NT2/D1 (cell line): ENCODE measurements around the gene ELP4.

Experiments used
- DNase-seq: peaks from one replicate; pipeline ENCODE4 v3.0.0-alpha.2; 2011; ENCODE audit warnings: low read depth, low spot score
- H3K27me3 ChIP-seq: 2 replicates; pipeline ENCODE4 v1.6.0; 2011; ENCODE audit warnings: mild to moderate bottlenecking; ENCODE audit not compliant: insufficient read length, insufficient read depth
- H3K36me3 ChIP-seq: 2 replicates; pipeline ENCODE4 v1.6.1; 2011; ENCODE audit warnings: mild to moderate bottlenecking, low read length, mixed read lengths; ENCODE audit not compliant: insufficient read depth, insufficient read length
- H3K4me1 ChIP-seq: 2 replicates; pipeline ENCODE4 v1.5.1; 2011; ENCODE audit not compliant: insufficient read depth, insufficient read length
- H3K4me3 ChIP-seq: 2 replicates; pipeline ENCODE4 v1.5.1; 2011; ENCODE audit warnings: low read depth; ENCODE audit not compliant: insufficient read length
- H3K9ac ChIP-seq: 2 replicates; pipeline ENCODE4 v1.6.0; 2011; ENCODE audit warnings: low read depth; ENCODE audit not compliant: insufficient read length
- H3K9me3 ChIP-seq: 2 replicates; pipeline ENCODE4 v1.5.1; 2011; ENCODE audit warnings: mild to moderate bottlenecking, low read length; ENCODE audit not compliant: insufficient read depth
- SUZ12 ChIP-seq: IDR thresholded peaks from 2 replicates; pipeline ENCODE4 v1.6.1; 2011; ENCODE audit not compliant: insufficient read length, insufficient read depth; ENCODE audit errors: extremely low read depth
- YY1 ChIP-seq: IDR thresholded peaks from 2 replicates; pipeline ENCODE4 v1.6.1; 2011; ENCODE audit not compliant: insufficient read length, insufficient read depth
- ZNF274 ChIP-seq: IDR thresholded peaks from 2 replicates; pipeline ENCODE4 v1.6.1; 2011; ENCODE audit warnings: mild to moderate bottlenecking, low read depth, low read length

ELP4 gene

DNA sequence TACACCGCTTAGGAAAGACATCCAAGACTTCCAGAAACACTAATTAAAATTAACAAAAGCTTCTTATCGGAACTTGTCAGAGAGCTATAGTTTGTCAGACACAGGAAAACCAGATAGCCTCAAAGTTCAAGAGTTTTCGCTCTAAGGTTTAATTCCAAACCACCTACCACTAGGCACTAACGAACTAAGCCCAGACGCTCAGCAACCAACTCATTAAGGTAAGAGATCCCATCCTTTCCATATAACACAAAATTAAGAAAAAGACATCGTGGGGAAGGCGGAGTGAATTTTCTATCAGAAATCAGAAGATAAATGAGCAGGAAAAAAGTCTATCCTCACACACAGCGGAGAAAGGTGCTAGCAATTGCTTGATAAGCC, 527 bp upstream of the ELP4 start:
- TF ChIP-seq ZNF274: no peak
- no peak for TF ChIP-seq SUZ12
- TF ChIP-seq YY1: no peak
- DNase-seq: no peak

DNA sequence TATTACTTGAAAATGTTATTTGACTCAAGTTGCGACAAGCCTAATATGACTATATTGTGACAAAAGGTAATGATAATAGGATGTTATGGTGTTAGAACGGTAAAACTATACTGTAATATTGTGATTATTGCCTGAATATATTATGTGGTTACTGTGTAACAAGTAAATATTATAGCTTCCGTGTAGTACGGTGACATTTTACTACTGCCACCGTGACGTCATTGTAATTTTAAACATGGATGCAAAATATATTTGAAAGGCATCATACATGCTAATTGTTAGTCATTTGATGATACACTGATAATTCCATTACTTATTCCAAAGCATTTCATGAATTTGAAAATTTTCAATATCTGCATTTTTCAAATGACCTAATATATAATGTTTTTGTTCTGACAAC, 2.5 kb downstream of the ELP4 start:
- Histone ChIP-seq H3K27me3 (no peaks in the 10 kb centered on the region), H3K4me3 (no peak overlapping the region), H3K36me3 (no peaks in the 10 kb centered on the region), H3K4me1 (no peaks in the 10 kb centered on the region), H3K9me3 (no peaks in the 10 kb centered on the region), H3K9ac (no peak overlapping the region)
- no peak for TF ChIP-seq YY1
- TF ChIP-seq ZNF274: no peak
- no peak for TF ChIP-seq SUZ12
- DNase-seq: no peak

More for the DNA sequence above, 527 bp upstream of the ELP4 start:
- Histone ChIP-seq H3K9ac (peak overlapping the region; percentile 72), H3K27me3 (no peaks in the 10 kb centered on the region), H3K36me3 (peaks cover 6% of the 10 kb centered on the region), H3K4me3 (peak overlapping the region; percentile 74), H3K4me1 (no peaks in the 10 kb centered on the region), H3K9me3 (no peaks in the 10 kb centered on the region)

DNA sequence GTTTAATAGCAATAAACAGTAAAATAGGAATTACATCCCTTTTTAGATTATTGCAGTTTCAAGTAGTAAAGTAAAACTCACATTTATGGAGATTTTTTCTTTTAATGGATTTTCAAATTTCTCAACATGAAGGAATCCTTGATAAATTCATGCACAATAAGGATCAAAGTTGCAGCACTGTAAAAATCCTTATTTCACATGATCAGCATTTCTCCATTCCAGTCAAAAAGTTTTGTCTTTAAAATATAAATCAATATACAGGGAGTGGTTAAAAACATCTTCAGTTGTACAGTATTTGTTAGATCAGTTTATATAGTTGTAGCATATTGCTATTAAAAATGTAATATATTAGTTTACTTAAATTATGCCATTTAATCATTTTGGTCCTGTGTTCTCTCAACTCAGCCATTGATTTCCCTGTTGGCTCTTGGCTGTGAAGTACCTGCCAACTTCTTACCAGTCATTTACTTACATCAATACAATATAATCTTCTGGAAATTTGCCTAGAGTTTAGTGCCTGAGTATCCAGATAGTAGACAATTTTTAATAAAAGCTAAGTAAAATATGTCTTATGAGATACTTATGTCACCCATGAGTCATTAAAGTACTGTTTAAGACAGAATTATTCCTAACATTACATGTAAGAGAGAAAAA, 12.1 kb downstream of the ELP4 start:
- no peaks in the 10 kb centered on the region for H3K36me3 ChIP-seq
- no peaks in the 10 kb centered on the region for H3K27me3 ChIP-seq
- H3K9me3 ChIP-seq: no peaks in the 10 kb centered on the region
- TF ChIP-seq ZNF274 (no peak), SUZ12 (no peak), YY1 (no peak)
- H3K4me1 ChIP-seq: no peaks in the 10 kb centered on the region
- no peak overlapping the region for H3K9ac ChIP-seq
- no peak for DNase-seq
- H3K4me3 ChIP-seq: no peak overlapping the region

DNA sequence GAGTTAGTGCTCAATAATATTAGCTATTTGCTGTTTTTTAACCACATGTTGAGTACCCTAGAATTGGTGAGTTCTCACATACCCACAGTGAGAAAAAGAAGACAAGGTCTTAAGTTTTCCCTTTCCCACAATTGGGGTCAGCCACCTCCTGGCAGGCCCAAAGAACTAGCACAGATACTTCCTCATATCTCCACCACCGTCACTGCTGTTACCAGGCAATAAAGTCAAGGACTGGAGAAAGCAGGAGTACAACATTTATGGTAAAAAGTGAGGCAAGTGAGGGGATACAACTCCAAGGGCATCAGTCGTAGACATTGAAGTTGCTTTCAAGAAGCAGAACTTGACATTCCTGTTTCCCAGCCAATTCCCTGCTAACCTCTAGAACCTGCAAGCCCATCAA, 19.6 kb downstream of the ELP4 start:
- TF ChIP-seq YY1 (no peak), SUZ12 (no peak), ZNF274 (no peak)

DNA sequence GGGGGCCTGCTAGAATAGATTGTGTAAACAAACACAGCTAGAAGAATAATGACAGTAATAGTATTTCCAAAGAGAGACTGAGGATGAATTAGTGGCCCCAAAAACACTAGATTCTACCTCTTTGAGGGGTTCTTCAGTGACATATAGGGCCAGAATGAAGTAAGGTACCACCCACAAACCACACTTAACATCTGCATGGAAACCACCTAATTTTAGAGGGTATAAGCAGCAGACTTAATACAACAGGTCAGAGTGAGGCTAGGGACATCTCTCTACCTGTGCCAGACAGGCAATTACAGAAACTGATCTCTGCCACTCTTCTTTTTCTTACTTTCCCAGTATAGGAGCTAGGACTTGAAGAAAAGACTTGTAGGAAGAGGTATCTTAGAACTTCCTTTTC, 20.1 kb downstream of the ELP4 start:
- no peaks in the 10 kb centered on the region for H3K9me3 ChIP-seq
- H3K36me3 ChIP-seq: no peaks in the 10 kb centered on the region
- H3K9ac ChIP-seq: no peak overlapping the region
- no peaks in the 10 kb centered on the region for H3K4me1 ChIP-seq
- DNase-seq: no peak
- TF ChIP-seq ZNF274: no peak
- TF ChIP-seq SUZ12: no peak
- no peak for TF ChIP-seq YY1
- no peaks in the 10 kb centered on the region for H3K27me3 ChIP-seq
- no peak overlapping the region for H3K4me3 ChIP-seq

More for the DNA sequence above, 19.6 kb downstream of the ELP4 start:
- H3K9me3 ChIP-seq: no peaks in the 10 kb centered on the region
- no peaks in the 10 kb centered on the region for H3K36me3 ChIP-seq
- no peak overlapping the region for H3K9ac ChIP-seq
- no peaks in the 10 kb centered on the region for H3K4me1 ChIP-seq
- no peak overlapping the region for H3K4me3 ChIP-seq
- no peak for DNase-seq
- H3K27me3 ChIP-seq: no peaks in the 10 kb centered on the region

DNA sequence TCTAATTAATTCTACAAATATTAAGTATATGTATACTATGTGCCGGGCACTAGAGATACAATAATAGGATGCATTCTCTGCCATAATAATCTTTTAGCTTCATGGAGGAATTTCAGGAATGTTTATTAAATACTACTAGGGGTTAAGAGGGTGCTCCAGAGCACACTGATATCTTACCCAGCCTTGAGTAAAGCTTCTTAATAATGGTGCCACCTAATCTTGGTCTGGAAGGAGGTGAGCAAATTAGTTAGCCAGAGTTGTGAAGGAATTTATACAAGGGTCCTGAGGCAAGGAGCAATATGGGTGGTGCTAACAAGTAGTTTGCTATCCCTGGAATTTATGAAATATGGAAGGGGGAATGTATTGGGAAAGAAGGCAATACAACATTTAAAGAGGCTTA, 21.7 kb downstream of the ELP4 start:
- Histone ChIP-seq H3K9me3 (no peaks in the 10 kb centered on the region), H3K4me1 (no peaks in the 10 kb centered on the region), H3K36me3 (no peaks in the 10 kb centered on the region), H3K4me3 (no peak overlapping the region), H3K9ac (no peak overlapping the region), H3K27me3 (no peaks in the 10 kb centered on the region)
- DNase-seq: no peak
- TF ChIP-seq SUZ12: no peak
- no peak for TF ChIP-seq YY1
- TF ChIP-seq ZNF274: no peak

DNA sequence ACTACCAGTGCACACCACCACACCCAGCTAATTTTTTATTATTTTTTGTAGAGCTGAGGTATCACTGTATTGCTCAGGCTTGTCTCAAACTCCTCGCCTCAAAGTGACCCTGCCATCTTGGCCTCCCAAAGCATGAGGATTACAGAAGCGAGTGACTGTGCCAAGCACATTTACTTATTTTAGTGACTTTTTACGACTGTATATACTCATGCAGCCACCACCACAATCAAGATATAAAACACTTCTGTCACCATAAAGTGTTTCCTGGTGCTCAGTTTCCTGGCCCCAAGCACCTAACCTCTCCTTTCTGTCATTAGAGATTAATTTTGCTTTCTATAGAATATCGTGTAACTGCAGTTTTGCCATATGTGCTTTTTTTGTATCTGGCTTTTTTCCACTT, 25.9 kb downstream of the ELP4 start:
- H3K4me3 ChIP-seq: no peak overlapping the region
- H3K9ac ChIP-seq: no peak overlapping the region
- no peaks in the 10 kb centered on the region for H3K4me1 ChIP-seq
- H3K36me3 ChIP-seq: no peaks in the 10 kb centered on the region
- TF ChIP-seq YY1 (no peak), SUZ12 (no peak), ZNF274 (no peak)
- no peak for DNase-seq
- no peaks in the 10 kb centered on the region for H3K9me3 ChIP-seq
- no peaks in the 10 kb centered on the region for H3K27me3 ChIP-seq
